Measurements from ENCODE around the gene CRIP2.

CRIP2 gene

DNA sequence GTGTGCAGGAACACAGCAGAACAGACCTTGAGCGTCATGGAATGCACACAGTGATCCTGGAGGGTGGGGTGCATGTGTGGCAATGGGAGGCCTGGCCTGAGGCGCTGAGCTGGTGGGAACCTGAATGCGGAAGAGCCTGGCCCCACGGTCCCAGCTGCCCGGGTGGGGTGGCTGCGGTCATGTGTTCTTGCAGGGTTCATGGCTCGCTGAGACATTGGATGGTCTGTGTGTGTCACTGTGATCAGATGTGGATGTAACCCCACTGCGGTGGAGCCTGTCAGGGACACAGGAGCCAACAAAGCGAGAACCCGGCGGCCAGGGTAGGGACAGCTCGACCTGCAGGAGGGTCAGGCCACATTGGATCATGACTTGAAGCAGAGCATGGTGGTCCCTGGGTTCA is 31.8 kb upstream of the CRIP2 start:
- DNase-seq: no peak
- intact Hi-C loops (cut with DNase I): no loop called here

DNA sequence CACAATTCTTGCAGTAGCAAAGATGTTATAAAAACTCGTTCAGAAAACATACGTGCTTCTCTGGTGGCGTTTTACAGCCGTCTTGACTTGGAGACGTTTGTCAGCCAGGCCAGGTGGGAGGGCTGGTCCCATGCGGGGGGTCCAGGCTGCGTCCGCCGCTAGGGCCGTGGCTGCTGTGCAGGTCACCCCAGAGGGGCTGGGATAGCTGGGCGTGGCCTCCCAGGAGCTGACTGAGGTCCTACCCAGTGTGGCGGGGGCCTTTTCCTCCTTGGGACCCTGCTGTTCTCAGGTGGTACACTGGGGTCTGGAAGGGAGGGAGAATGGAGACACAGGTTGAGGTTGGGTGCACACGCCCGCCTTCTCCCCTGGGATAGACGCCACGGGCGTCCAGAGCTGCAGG is 29.8 kb upstream of the CRIP2 start:
- intact Hi-C loops (cut with DNase I): no loop called here
- DNase-seq: no peak

DNA sequence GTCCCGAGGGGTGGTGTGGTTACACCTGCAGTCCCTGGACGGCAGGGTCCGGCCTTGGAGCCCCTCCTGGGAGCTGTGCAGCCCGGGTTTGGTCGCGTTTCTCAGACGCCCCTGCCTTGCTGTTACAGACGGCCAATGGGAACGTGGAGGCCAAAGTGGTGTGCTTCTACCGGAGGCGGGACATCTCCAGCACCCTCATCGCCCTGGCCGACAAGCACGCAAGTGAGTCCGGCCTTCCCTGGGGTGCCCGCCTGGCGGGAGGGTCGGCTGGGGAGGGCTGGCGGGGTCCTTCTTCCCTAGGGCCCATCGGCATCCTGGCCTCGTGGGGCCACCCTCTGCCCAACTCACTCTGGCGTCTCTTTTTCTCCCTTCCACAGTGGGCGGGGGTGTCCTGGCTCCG is 29.3 kb upstream of the CRIP2 start:
- no peak for DNase-seq
- intact Hi-C loops (cut with DNase I): no loop called here

DNA sequence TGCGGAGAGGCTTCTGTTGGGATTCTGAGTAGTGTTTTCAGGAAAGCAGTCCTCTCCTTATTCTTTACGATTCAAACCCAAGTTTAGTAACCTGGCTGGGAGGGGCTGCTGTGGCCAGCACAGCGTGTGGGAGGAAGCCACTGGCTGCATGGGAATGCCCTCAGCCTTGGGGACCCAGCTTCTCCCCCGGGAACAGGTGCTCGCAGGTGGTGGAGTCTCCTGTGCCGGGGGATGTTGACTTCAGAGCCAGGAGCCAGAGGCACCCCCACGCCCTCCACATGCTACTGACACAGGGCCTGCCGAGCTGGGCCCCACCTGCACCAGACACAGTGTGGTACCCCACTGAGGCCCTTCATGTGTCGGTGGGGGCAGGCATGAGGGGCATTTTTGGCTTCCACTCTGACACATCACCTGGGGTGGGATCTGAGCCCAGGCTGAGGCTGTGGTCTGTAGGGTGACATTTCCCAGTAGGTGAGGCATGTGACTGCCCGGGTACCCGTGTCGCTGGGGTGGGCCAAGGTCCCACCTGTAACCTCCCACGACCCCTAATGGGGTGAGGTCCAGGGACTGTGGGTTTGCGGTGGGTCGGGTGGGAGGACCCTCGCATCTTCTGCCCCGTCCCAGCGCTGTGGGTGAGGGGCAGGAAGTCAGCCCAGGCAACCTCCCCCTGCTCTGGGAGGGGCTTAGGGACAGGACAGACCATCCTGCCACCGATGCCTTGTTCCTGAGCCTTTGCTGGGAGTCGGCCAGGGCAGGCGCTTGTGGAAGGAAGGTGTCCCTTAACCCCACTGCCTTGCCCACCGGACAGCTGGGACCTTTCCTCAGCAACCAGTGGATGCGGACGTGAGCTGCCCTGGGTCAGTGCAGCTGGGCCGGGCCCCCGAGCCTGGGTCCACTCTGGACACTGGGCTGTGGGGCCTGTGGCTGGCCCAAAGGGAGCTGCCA is 28.4 kb upstream of the CRIP2 start:
- intact Hi-C loops (cut with DNase I): no loop called here

DNA sequence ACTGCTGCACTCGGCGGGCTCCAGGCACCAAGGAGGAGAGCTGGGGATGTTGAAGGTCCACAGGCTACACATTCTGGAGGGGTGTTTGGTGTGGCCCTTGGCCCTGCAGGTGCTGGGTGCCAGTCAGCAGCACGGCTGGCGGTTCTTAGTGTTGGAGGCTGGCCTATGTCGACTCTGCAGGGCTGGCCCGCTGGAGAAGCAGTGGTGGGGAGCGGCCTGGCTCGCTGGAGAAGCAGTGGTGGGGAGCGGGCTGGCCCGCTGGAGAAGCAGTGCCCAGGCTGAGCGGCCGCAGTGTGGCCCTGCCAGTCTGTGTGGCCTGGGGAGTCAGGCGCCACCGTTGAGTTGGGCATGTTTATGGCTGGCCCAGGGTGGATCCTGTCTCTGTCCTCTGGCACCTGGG is 27.6 kb upstream of the CRIP2 start:
- intact Hi-C loops (cut with DNase I): no loop called here
- DNase-seq: no peak

More for the DNA sequence above, 28.4 kb upstream of the CRIP2 start:
- no peak for DNase-seq

DNA sequence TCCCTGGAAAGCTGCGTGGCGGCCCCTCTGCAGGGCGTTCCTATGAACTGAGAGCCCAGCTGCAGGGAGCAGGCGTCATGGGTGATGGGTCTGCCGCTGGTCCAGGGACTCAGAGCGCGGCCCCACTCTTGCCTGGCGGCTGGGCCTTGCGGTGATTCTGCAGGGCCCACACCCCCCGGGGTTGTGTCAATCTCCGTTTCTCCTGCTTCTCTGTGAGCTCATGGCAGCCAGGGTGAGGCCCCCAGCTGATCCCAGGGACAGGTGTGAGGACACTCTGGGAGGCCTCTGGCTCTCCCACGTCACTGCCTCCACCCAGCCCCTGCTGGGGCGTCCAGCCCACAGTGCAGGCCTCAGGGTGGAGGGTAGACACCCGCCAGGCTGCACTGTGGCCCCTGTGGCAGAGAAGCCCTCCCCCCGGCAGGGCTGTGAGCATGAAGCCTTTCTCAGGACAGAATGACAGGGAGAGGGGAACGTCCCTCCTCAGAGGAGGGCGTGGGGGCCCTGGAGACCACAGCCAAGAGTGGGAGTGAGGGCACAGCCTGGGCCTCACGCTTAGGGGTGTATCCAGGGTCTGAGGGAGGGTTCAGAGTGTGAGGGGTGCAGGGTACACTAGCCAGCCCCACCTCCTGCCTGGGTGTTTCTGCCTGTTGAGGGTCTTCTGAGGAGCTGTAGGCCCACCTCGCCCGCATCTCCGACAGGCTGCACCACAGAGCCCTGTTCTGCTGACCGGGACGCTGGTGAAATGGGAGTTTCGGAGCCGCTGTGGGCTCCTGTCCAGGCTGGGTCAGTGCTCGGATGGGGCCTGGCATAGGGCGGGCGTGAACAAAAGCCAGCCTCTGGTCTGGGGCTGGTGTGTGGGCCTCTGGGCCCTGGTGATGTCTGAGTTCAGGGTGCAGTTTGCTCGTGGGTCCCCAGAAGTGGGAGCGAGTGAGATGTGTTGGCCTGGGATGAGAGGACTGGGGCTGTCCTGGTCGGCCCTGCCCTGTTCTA is 26.7 kb upstream of the CRIP2 start:
- DNase-seq: no peak
- intact Hi-C loops (cut with DNase I): no loop called here

DNA sequence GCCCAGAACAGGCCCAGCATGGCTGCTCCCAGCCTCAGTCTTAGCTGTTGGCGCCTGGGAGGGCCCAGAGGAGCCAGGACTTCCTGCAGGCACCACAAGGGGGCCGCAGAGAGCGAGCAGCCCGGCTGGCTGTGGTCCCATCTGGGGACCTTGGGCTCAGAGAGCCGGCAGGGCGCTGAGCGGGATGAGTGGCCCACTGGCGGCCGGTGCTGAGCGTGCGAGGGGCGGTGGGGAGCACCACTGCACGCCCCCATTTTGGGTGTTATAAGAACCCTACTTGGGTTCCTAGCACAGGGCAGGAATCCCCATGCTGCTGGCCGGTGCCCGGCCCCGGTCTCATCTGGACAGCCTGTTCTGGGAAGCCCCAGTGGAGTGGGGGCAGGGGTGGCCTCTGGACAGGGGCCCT is 25.9 kb upstream of the CRIP2 start:
- DNase-seq: peak; percentile 47 to 97 (median 78)
- intact Hi-C loops (cut with DNase I): no loop called here

DNA sequence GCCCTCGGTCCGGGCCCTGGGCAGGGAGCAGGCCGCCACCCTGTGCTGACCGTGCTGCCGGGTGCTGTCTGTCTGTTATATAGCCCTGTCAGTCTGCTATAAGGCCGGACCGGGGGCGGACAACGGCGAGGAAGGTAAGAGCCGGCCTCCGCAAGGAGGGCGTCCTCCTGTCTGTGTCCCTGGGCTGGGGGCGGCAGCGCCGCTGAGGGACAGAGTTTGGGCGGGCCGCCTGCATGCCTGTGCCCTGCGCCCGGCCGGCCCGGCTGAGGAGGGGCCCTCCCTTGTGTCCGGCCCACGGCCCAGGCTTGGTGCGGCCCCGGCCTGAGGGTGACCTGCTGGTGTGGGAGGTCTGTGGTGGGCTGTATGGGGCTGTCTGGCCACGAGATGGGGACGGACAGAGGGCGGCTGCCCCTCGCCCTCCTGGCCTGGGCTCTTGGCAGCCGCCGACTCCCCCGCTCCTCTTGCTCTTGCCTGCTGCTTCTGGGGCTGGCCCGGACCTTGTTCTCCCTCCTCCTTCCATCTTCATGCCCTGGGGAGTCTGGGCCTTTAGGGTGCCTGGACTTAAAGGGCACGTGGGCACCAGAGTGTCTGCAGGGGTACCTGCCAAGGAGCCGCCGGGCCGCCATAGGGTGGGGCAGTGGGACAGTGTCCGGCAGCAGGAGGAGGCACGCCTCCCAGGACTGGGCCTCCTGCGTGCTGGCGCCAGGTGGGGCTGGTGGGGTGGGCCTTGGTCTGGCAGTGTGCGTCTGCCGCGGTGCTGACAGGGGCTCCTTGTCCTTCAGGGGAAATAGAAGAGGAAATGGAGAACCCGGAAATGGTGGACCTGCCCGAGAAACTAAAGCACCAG is 25.1 kb upstream of the CRIP2 start:
- no peak for DNase-seq
- intact Hi-C loops (cut with DNase I): no loop called here

DNA sequence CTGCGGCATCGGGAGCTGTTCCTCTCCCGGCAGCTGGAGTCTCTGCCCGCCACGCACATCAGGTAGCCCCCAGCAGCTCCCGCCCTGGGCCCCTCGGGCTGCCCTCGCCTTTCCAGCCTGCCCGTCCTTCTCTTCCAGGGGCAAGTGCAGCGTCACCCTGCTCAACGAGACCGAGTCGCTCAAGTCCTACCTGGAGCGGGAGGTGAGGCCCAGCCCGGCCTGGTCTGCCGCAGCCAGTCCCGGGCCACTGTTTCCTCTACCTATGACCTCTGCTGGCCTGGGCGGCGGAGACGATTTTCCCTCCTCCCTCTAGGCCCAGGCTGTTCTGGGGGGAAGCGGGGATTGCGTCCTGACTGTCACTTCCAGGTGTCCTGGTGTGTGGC is 24.5 kb upstream of the CRIP2 start:
- DNase-seq: no peak
- intact Hi-C loops (cut with DNase I): no loop called here

DNA sequence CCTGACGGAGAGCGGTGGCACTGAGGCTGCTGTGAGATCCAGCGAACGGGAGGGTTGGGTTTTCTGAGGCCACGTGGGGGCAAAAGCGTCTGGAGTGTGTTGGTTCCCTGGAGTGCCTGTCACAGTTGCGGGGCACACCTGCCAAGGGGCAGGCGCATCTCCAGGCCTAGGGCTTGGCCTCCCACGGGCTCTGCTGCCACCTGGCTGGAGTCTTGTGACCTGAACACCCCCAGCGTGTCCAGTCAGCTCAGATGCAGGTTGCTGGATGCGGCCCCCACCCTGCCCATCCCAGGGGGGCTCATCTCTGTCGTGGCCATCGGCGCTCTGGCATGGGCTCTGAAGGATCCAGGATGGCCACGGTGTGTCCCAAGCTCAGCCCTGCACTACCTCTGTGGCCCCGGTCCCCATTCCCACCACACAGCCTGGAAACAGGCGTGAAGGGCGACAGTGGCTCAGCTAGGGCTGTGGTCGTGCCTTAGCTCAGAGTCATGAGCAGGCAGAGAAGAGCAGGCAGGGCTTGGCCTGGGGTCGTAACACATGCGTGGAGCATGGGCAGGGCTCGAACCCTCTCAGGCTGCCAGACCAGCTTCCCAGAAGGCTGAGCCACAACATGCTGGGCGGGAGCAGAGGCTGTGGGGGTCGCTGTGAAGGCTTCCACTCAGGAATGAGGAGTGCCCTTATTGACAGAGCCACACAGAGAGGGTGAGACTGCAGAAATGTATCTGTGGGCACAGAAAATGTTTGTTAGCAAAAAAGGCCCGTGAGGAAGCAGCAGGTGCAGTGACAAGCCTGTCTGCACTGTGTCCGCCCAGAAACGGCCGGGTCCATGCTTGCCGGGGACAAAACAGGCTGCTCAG is 23.5 kb upstream of the CRIP2 start:
- no peak for DNase-seq
- intact Hi-C loops (cut with DNase I): no loop called here

DNA sequence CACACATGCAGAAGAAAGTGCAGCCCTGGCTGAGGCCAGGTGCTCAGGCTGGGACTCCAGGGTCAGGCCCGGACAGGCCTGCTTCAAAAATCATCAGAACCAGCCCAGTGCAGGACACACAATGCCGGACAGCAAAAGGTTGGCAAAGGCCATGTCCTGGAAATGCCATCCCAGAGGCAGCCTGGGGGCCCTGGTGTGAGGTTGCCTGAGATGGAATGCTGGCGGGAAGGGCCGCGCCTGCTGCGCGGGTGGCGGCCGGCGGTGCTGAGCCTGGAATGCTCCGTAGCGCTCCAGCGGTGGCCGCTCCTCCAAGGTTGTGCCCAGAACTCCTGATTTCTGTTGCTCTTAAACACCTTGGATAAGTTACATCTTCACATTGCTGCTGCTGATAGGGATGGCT is 21.7 kb upstream of the CRIP2 start:
- intact Hi-C loops (cut with DNase I): no loop called here
- no peak for DNase-seq

DNA sequence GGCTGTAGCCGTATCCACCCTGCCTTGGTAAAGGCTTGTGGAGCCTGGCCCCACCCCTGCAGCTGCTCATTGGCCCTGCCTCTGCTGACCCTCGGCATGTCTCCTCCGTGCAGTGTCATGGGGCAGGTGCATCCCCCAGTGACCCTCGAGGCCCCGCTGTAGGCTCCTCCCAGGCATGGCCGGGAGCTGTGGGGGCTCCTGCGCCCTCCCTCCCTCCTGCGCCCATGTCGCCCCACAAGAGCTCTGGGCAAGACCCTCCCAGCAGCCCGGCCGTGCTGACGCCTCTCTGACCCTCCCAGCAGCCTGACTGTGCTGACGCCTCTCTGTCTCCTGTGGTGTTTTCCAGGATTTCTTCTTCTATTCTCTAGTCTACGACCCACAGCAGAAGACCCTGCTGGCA is 20.8 kb upstream of the CRIP2 start:
- intact Hi-C loops (cut with DNase I): no loop called here

DNA sequence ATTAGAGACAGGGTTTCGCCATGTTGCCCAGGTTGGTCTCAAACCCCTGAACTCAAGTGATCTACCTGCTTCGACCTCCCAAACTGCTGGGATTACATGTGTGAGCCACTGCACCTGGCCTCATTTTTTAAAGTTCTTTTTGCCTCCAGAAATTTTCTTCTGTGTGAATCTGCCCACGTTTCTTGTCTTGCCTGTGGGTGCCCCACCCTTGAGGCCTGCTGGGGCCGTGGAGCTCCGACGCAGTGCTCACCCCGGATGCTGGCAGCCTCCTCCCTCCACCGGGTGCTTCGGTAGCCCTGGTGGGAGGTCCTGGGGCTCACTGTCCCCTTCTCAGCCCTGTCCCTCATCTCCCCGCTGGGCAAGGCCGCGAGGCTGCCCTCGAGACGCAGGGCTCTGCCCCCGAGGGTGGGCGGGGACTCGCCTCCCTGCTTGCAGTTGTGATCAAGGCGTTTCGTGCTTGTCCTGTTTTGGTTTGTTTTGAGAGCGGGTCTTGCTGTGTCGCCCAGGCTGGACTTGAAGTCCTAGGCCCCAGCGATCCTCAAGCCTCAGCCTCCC is 19.5 kb upstream of the CRIP2 start:
- intact Hi-C loops (cut with DNase I): no loop called here
- DNase-seq: no peak

More for the DNA sequence above, 20.8 kb upstream of the CRIP2 start:
- DNase-seq: no peak

DNA sequence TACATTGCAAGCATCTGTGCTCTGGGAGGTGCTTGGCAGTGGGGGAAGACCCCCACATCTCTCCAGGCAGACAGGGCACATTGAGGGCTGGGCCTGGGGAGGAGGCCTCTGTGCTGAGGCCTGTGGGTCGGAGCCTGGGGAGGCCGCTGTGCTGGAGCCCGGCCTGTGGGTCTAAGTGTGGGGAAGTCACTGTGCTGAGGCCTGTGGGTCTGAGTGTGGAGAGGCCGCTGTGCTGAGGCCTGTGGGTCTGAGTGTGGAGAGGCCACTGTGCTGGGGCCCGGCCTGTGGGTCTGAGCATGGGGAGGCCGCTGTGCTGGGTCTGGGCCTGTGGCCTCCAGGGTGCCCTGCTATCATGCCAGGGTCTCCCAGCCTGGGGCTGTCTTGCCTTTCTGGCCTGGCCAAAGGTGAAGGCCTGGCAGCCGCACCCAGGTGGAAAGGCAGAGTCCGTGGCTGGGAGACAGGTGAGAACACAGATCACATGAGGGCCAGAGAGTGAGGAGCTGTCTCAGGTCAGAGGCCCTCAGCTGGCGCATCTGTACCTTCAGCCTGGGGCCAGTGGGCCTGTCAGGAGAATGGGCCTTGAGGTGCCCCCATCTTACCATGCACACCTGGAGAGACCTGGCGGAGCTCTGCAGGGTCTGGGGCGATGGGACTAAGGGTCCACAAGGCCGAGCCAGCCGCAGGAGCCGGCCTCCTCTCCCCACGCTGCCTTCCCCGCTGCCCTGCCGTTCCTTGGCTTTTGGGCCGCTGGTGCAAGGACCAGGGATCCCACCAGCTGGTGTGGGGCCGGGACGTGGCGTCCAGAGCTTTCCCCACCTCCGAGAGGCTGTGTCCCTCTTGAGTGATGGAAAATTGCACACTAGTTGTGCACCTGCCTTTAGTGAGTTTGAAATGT is 18.6 kb upstream of the CRIP2 start:
- intact Hi-C loops (cut with DNase I): no loop called here
- no peak for DNase-seq

DNA sequence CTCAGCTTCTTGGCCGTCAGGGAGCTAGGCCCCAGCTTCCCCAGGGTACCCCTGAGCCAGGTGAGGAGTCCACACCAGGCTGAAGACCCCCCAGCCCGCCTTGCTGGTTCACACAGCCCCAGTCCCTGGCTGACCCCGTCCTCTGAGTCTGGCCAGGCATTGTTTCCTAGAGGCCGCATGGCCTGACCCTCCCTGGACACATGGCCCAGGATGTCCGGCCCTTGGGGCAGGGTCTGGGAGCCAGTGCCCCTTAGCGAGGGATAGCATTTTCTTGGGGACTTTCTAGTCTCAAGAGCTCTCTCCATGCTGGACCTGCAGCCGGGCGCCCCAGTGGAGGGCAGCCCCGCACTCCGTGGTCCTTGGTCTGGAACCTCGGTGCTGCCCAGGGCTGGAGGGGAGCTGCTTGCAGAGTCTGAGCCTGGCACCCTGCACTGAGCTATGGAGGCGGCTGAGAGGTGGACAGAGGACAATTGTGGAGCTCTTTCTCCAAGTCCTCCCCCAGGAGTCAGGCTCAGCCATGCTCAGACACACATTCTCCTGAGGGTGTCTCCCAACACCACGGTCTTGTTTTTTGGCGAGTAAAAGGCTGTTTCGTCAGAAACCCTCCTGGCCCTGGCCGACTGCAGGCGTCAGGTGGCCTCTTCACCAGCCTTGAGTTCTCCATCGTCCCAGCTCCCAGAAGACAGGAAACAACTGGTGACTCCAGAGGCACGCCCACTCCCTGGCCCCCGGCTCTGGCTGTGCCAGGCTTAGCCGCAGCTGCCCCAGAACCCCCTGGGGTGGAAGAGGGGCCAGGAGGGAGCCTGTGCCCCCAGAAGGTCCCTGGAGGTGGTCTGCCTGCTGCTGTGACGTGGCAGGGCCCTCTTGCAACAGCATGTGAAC is 17.6 kb upstream of the CRIP2 start:
- no peak for DNase-seq
- intact Hi-C loops (cut with DNase I): no loop called here

DNA sequence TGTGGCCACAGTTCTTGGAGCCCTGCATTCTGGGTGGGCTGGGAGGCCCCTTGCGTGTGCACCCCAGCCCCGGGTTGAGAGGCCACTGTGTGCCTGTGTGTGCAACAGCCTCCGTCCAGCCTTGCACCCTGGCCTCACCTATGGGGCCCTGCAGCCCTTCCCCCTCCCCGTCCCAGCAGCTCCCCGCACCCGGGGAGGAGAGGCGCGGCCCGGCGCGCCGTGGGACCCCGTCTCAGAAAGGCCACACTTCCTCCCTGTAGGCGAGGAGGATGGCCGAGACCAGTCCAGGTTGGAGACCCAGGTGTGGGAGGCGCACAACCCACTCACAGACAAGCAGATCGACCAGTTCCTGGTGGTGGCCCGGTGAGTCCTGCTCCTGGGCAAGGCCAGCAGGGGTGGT is 16.6 kb upstream of the CRIP2 start:
- no peak for DNase-seq
- intact Hi-C loops (cut with DNase I): no loop called here

DNA sequence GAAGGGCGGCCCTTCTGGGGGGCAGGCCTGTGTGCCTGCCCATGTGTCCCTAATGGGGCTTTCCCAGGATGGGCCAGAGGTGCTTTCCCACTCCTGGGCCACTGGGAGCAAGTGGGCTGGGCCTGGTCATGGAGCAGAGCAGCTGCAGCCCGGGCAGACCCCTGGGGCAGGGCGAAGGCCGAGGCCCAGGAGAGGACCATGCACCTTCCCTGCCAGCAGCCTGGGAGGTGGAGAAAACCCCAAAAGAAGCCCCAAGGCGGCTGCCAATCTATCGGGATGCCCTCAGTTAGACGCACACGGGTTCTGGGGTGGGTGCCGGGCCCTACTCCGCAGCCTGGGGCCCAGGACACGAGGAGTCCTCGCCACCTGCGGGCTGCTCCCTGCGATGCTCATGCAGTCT is 16.1 kb upstream of the CRIP2 start:
- no peak for DNase-seq
- intact Hi-C loops (cut with DNase I): no loop called here
